T-cell (primary cell): ENCODE results near the gene PLEKHF1. TPM values are rescaled to one million over a fixed set of nuclear protein-coding genes. Genes with fewer than 3 reads are reported as not detected.

Experiments
- ATAC-seq, 4 experiments: fragments of 200-7000 bp in 3 of 4; fragments of 150-1000 bp in 1 of 4; cut with Tn5 transposase; replicated peaks in 1 of 4; 1 replicate in 3 of 4; 2 replicates in 1 of 4; pipeline ENCODE4 v1.10.0; 2021; ENCODE audit warnings: moderate library complexity in 3 of 4, mild to moderate bottlenecking in 2 of 4, moderate number of reproducible peaks in 1 of 4
- CTCF ChIA-PET, 2 donors: fragments of 300-600 bp; sonication (Branson Sonifier 250); formaldehyde crosslinking; loops; one replicate each; lab custom pipeline; 2022; ENCODE audit warnings: antibody characterized with exemption in 2 of 2; lab: Charles Lee
- POLR2A ChIA-PET, 2 donors: fragments of 300-600 bp; sonication (Branson Sonifier 250); formaldehyde crosslinking; loops; one replicate each; lab custom pipeline; 2022; ENCODE audit warnings: antibody characterized with exemption in 2 of 2; lab: Charles Lee
- DNase-seq, 35 experiments: peaks; one replicate each; pipeline versions ENCODE4 v3.0.0 to v3.0.0-alpha.2; 2013 to 2023
- H3K27ac ChIP-seq: one replicate; pipeline ENCODE4 v1.5.1; 2013; ENCODE audit warnings: low read length
- H3K27me3 ChIP-seq, 2 experiments: replicated peaks in 1 of 2; 1 replicate in 1 of 2; 2 replicates in 1 of 2; pipeline versions ENCODE4 v1.6.1 to v1.7.0; 2013; ENCODE audit warnings: low read length in 1 of 2, mixed read lengths in 1 of 2; ENCODE audit not compliant: control insufficient read depth in 2 of 2, insufficient read depth in 2 of 2; ENCODE audit errors: extremely low read depth in 1 of 2
- H3K36me3 ChIP-seq, 2 donors: 1 replicate in 1 of 2; 2 replicates in 1 of 2; pipeline versions ENCODE4 v1.6.1 to v1.7.0; 2013; ENCODE audit warnings: low read length in 1 of 2; ENCODE audit not compliant: control insufficient read depth in 2 of 2, insufficient read depth in 1 of 2; ENCODE audit errors: extremely low read depth in 1 of 2
- H3K4me1 ChIP-seq, 2 experiments: 1 replicate in 1 of 2; 2 replicates in 1 of 2; pipeline versions ENCODE4 v1.6.1 to v1.7.0; 2013; ENCODE audit warnings: low read length in 2 of 2, mixed read lengths in 1 of 2; ENCODE audit not compliant: insufficient read depth in 2 of 2, control insufficient read depth in 1 of 2; ENCODE audit errors: extremely low read depth in 1 of 2
- H3K4me3 ChIP-seq, 2 donors: 1 replicate in 1 of 2; 2 replicates in 1 of 2; pipeline versions ENCODE4 v1.5.1 to v1.7.0; 2013; ENCODE audit warnings: mild to moderate bottlenecking in 2 of 2, low read length in 1 of 2, moderate library complexity in 1 of 2; ENCODE audit not compliant: control insufficient read depth in 1 of 2; ENCODE audit errors: extremely low read depth in 1 of 2
- H3K9me3 ChIP-seq: 2 replicates; pipeline ENCODE4 v1.7.0; 2013
- H3K27ac Mint-ChIP-seq, 2 donors: one replicate each; pipeline ENCODE4 v1.8.0; 2020 to 2021; ENCODE audit warnings: mild to moderate bottlenecking in 2 of 2, mixed read lengths in 2 of 2
- H3K27me3 Mint-ChIP-seq, 2 donors: one replicate each; pipeline ENCODE4 v1.8.0; 2021 to 2022; ENCODE audit warnings: mixed read lengths in 2 of 2
- H3K36me3 Mint-ChIP-seq: one replicate; pipeline ENCODE4 v1.8.0; 2021; ENCODE audit warnings: mixed read lengths
- H3K4me1 Mint-ChIP-seq, 3 donors: one replicate each; pipeline ENCODE4 v1.8.0; 2020 to 2022; ENCODE audit warnings: mixed read lengths in 3 of 3, mild to moderate bottlenecking in 1 of 3
- H3K4me3 Mint-ChIP-seq, 3 donors: one replicate each; pipeline ENCODE4 v1.8.0; 2020 to 2022; ENCODE audit warnings: mild to moderate bottlenecking in 3 of 3, mixed read lengths in 3 of 3, moderate library complexity in 3 of 3
- H3K9me3 Mint-ChIP-seq, 3 donors: one replicate each; pipeline ENCODE4 v1.8.0; 2020 to 2022; ENCODE audit warnings: mixed read lengths in 3 of 3
- WGBS: methylation state at CpG from one replicate; pipeline ENCODE4 v1.1.5; 2013; ENCODE audit warnings: missing lambda C conversion rate; ENCODE audit not compliant: insufficient coverage; 5-methylcytosine and 5-hydroxymethylcytosine counted together
- total RNA-seq, 35 experiments: library from RNA in 6 of 35; stranded (reverse) in 6 of 35; fragments of 120-200 nt in 1 of 35; gene quantifications; one replicate each; pipeline versions ENCODE4 v1.2.1 to v1.2.4 and lab custom pipeline; 2013 to 2026

The PLEKHF1 gene
- total RNA-seq, 5 donors from 2014 or later (not counting 1 experiment from before 2014, with no cell fraction given): 13.2 to 42.6 (median 34.5) TPM

DNA sequence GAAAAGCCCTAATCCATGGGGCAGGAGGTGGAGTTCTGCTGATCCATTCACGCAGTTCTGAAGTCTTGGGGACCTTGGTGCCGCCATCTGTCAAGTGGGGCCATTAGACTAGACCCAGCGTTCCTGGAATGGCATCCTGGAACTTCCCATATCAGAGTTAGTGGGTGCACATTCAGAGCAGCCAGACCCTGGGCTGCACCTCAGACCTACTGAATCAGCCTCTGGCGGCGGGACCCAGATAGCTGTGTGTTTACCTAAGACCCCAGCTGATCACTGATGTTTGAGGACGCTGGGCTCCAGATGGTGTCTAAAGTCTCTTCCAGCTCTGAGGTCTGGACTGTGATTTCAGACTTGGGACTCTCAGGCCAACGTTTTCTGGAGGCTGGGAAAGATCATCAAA is 46.4 kb upstream of the PLEKHF1 start:
- H3K27ac Mint-ChIP-seq: no peak overlapping the region
- Histone ChIP-seq H3K36me3 (peaks cover 0 to 25% of the 10 kb centered on the region in 2 donors), H3K9me3 (no peaks in the 10 kb centered on the region), H3K27me3 (no peaks in the 10 kb centered on the region), H3K4me1 (peaks cover 22 to 38% of the 10 kb centered on the region in 2 experiments), H3K4me3 (no peak overlapping the region), H3K27ac (no peak overlapping the region)
- ChIA-PET CTCF (interaction anchor here in 1 of 2 donors (0.5 kb wide), 2 partner anchors 50 to 108 kb away, joined by 4 read pairs; no protein-coding TSS in a partner anchor), POLR2A (no interaction called here)
- 90% methylated on average over 7 of the region's 7 CpGs for WGBS
- no peaks in the 10 kb centered on the region for H3K27me3 Mint-ChIP-seq
- peaks cover 40 to 47% (median 42%) of the 10 kb centered on the region in 3 donors for H3K4me1 Mint-ChIP-seq
- H3K9me3 Mint-ChIP-seq: no peaks in the 10 kb centered on the region
- no peak overlapping the region for H3K4me3 Mint-ChIP-seq
- ATAC-seq (no peak), DNase-seq (no peak)
- peaks cover 21% of the 10 kb centered on the region for H3K36me3 Mint-ChIP-seq

- peaks cover 0 to 7% of the 10 kb centered on the region in 2 donors for H3K36me3 ChIP-seq
- no peak overlapping the region for H3K27ac ChIP-seq
- H3K27ac Mint-ChIP-seq: peak overlapping the region; percentile 91 to 96
- peak overlapping the region in 1 of 2 donors; percentile 32 for H3K4me3 ChIP-seq
- no peaks in the 10 kb centered on the region for H3K9me3 ChIP-seq
- DNase-seq (peak in 4 of 35 experiments; percentile 31 to 40 (median 38)), ATAC-seq (peak; percentile 26 to 65 (median 54))
- WGBS: 16% methylated on average over 15 of the region's 15 CpGs
- peaks cover 24 to 56% of the 10 kb centered on the region in 2 experiments for H3K4me1 ChIP-seq
- CTCF ChIA-PET: interaction anchor here (0.8 to 1.5 kb wide), 4 partner anchors 9 to 96 kb away, joined by 3 to 4 read pairs (median 3); no protein-coding TSS in a partner anchor
- no peaks in the 10 kb centered on the region for H3K9me3 Mint-ChIP-seq
- POLR2A ChIA-PET: interaction anchor here in 1 of 2 donors (1.4 kb wide), 1 partner anchor 10 kb away, joined by 5 read pairs; no protein-coding TSS in a partner anchor
- H3K27me3 ChIP-seq: no peaks in the 10 kb centered on the region
- H3K4me3 Mint-ChIP-seq: peak overlapping the region; percentile 13 to 84 (median 29)
- peaks cover 4% of the 10 kb centered on the region for H3K36me3 Mint-ChIP-seq
- H3K27me3 Mint-ChIP-seq: no peaks in the 10 kb centered on the region
- H3K4me1 Mint-ChIP-seq: peaks cover 52 to 54% (median 52%) of the 10 kb centered on the region in 3 donors
Observed at GRCh38 chr19:29620931-29621351, 44.3 kb upstream of the PLEKHF1 start.

GRCh38 chr19:29622166-29623070 is 42.8 kb upstream of the PLEKHF1 start:
- peak in 22 of 35 experiments; percentile 3 to 64 (median 28) for DNase-seq

GRCh38 chr19:29623726-29624488 is 41.4 kb upstream of the PLEKHF1 start:
- H3K27me3 ChIP-seq: no peaks in the 10 kb centered on the region
- H3K9me3 Mint-ChIP-seq: no peaks in the 10 kb centered on the region
- H3K9me3 ChIP-seq: no peaks in the 10 kb centered on the region
- ChIA-PET CTCF (interaction anchor here in 1 of 2 donors (0.6 to 1.0 kb wide), 3 partner anchors 14 to 185 kb away, joined by 3 to 6 read pairs (median 3); no protein-coding TSS in a partner anchor), POLR2A (interaction anchor here in 1 of 2 donors (1.0 kb wide), 1 partner anchor 49 kb away, joined by 3 read pairs; no protein-coding TSS in a partner anchor)
- H3K4me1 Mint-ChIP-seq: peaks cover 48 to 54% (median 52%) of the 10 kb centered on the region in 3 donors
- peak overlapping the region; percentile 63 for H3K27ac ChIP-seq
- H3K27ac Mint-ChIP-seq: peak overlapping the region; percentile 91 to 96
- WGBS: 37% methylated on average over 16 of the region's 18 CpGs
- peaks cover 24 to 58% of the 10 kb centered on the region in 2 experiments for H3K4me1 ChIP-seq
- peak overlapping the region; percentile 60 to 66 (median 62) for H3K4me3 Mint-ChIP-seq
- no peaks in the 10 kb centered on the region for H3K36me3 ChIP-seq
- no peaks in the 10 kb centered on the region for H3K36me3 Mint-ChIP-seq
- peak overlapping the region in 1 of 2 donors; percentile 12 for H3K4me3 ChIP-seq
- DNase-seq: peak in 6 of 35 experiments; percentile 10 to 47 (median 16)
- ATAC-seq: peak; percentile 34 to 48 (median 36)
- no peaks in the 10 kb centered on the region for H3K27me3 Mint-ChIP-seq

More at GRCh38 chr19:29622166-29623070, 42.8 kb upstream of the PLEKHF1 start:
- peaks cover 48 to 54% (median 52%) of the 10 kb centered on the region in 3 donors for H3K4me1 Mint-ChIP-seq
- H3K36me3 Mint-ChIP-seq: no peaks in the 10 kb centered on the region
- peak overlapping the region; percentile 6 to 84 (median 54) for H3K4me3 Mint-ChIP-seq
- CTCF ChIA-PET: interaction anchor here (0.6 to 0.8 kb wide), 2 partner anchors 108 to 186 kb away, joined by 3 read pairs; no protein-coding TSS in a partner anchor
- H3K36me3 ChIP-seq: no peaks in the 10 kb centered on the region
- WGBS: 54% methylated on average over 10 of the region's 23 CpGs
- no peaks in the 10 kb centered on the region for H3K9me3 ChIP-seq
- peak overlapping the region; percentile 63 for H3K27ac ChIP-seq
- H3K4me3 ChIP-seq: no peak overlapping the region
- no peaks in the 10 kb centered on the region for H3K27me3 Mint-ChIP-seq
- H3K27ac Mint-ChIP-seq: peak overlapping the region; percentile 91 to 96
- peaks cover 24 to 58% of the 10 kb centered on the region in 2 experiments for H3K4me1 ChIP-seq
- peak; percentile 44 to 78 (median 50) for ATAC-seq
- POLR2A ChIA-PET: interaction anchor here in 1 of 2 donors (0.8 kb wide), 1 partner anchor 16 kb away, joined by 3 read pairs; the partner anchor contains the start of gene POP4
- H3K27me3 ChIP-seq: no peaks in the 10 kb centered on the region
- H3K9me3 Mint-ChIP-seq: no peaks in the 10 kb centered on the region

- Histone ChIP-seq H3K4me3 (no peak overlapping the region), H3K27me3 (no peaks in the 10 kb centered on the region), H3K4me1 (peaks cover 24 to 58% of the 10 kb centered on the region in 2 experiments), H3K36me3 (no peaks in the 10 kb centered on the region), H3K27ac (peak overlapping the region; percentile 63), H3K9me3 (no peaks in the 10 kb centered on the region)
- H3K27me3 Mint-ChIP-seq: no peaks in the 10 kb centered on the region
- H3K9me3 Mint-ChIP-seq: no peaks in the 10 kb centered on the region
- ChIA-PET CTCF (interaction anchor here in 1 of 2 donors (1.0 kb wide), 1 partner anchor 15 kb away, joined by 6 read pairs; no protein-coding TSS in a partner anchor), POLR2A (no interaction called here)
- peaks cover 47 to 54% (median 52%) of the 10 kb centered on the region in 3 donors for H3K4me1 Mint-ChIP-seq
- peak overlapping the region; percentile 91 to 96 for H3K27ac Mint-ChIP-seq
- H3K36me3 Mint-ChIP-seq: no peaks in the 10 kb centered on the region
- H3K4me3 Mint-ChIP-seq: peak overlapping the region; percentile 60 to 66 (median 62)
- DNase-seq: no peak
- 60% methylated on average over 1 of the region's 6 CpGs for WGBS
- ATAC-seq: no peak
Observed at GRCh38 chr19:29624489-29625185, 40.6 kb upstream of the PLEKHF1 start.
